VCaP (cell line): ENCODE data around the gene SSH2.

ENCODE experiments used
- H3K27ac ChIP-seq: fragments of 450-650 bp; 2 replicates; pipeline ENCODE4 v1.5.1; 2017
- CTCF ChIP-seq: fragments of 450-650 bp; conservative IDR thresholded peaks from 2 replicates; pipeline ENCODE4 v1.5.1; 2017; ENCODE audit warnings: mild to moderate bottlenecking, moderate library complexity

The SSH2 gene

GRCh38 chr17:29577001-29577370 is 353.0 kb downstream of the SSH2 start:
- no peak for TF ChIP-seq CTCF
- H3K27ac ChIP-seq, result no peak overlapping the region

GRCh38 chr17:29576214-29577000 is 353.6 kb downstream of the SSH2 start:
- no peak overlapping the region for H3K27ac ChIP-seq
- no peak for TF ChIP-seq CTCF
